Calu3 (cell line): ENCODE data around the gene RRP12. TPM values are rescaled to one million over a fixed set of nuclear protein-coding genes. Genes with fewer than 3 reads are reported as not detected.

Source experiments
- BruUV-seq: library from RNA; stranded (reverse); fragments of 400-500 nt; replicated peaks from 2 replicates; lab custom pipeline; 2021; lab: Mats Ljungman, UMichigan
- CTCF ChIA-PET: fragments of 300-600 bp; sonication (Branson Sonifier 250); formaldehyde crosslinking; loops from one replicate; lab custom pipeline; 2022; ENCODE audit warnings: antibody characterized with exemption; lab: Charles Lee
- DNase-seq: peaks from one replicate; pipeline ENCODE4 v3.0.0; 2022
- H3K27ac Mint-ChIP-seq: one replicate; pipeline ENCODE4 v1.8.0; 2022; ENCODE audit warnings: mixed read lengths; ENCODE audit not compliant: unreplicated experiment
- H3K27me3 Mint-ChIP-seq: one replicate; pipeline ENCODE4 v1.8.0; 2022; ENCODE audit warnings: mixed read lengths; ENCODE audit not compliant: unreplicated experiment
- H3K36me3 Mint-ChIP-seq: one replicate; pipeline ENCODE4 v1.8.0; 2022; ENCODE audit warnings: mild to moderate bottlenecking, moderate library complexity, mixed read lengths; ENCODE audit not compliant: insufficient read depth, unreplicated experiment
- H3K4me1 Mint-ChIP-seq: one replicate; pipeline ENCODE4 v1.8.0; 2022; ENCODE audit warnings: mild to moderate bottlenecking, low read depth, mixed read lengths; ENCODE audit not compliant: unreplicated experiment
- H3K4me3 Mint-ChIP-seq: one replicate; pipeline ENCODE4 v1.8.0; 2022; ENCODE audit warnings: mild to moderate bottlenecking, low read depth, moderate library complexity, mixed read lengths; ENCODE audit not compliant: unreplicated experiment
- H3K9me3 Mint-ChIP-seq: one replicate; pipeline ENCODE4 v1.8.0; 2022; ENCODE audit warnings: low read depth, mixed read lengths; ENCODE audit not compliant: unreplicated experiment
- intact Hi-C: fragments of 100-400 bp; cut with micrococcal nuclease; formaldehyde crosslinking; loops from one replicate; pipeline ENCODE4 v1.10.0; 2022; ENCODE audit not compliant: unreplicated experiment
- total RNA-seq: library from RNA; stranded (reverse); gene quantifications from 2 replicates; pipeline ENCODE4 v1.2.3, GENCODE V29; 2022
- TF ChIP-seq, protein P1 (sequence below): fragments of 200-600 bp; IDR thresholded peaks from one replicate; pipeline ENCODE4 v1.8.0; 2022; ENCODE audit warnings: antibody characterized with exemption; ENCODE audit not compliant: unreplicated experiment

Gene RRP12
- total RNA-seq, 1 experiment from 2014 or later = 52.6 TPM

DNA sequence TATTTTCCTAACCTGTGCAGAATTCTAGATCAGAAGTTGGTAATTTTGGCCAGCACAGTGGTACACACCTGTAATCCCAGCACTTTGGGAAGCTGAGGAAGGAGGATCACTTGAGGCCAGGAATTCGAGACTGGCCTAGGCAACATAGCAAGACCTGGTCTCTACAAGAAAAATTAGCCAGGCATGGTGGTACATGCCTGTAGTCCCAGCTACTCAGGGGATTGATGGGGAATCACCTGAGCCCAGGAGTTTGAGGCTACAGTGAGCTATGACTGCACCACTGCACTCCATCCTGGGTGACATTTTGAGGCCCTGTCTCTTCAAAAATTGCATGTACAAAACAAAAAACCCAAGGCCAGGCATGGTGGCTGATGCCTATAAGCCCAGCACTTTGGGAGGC lies 33.4 kb upstream of the RRP12 start:
- CTCF ChIA-PET = no interaction called here
- no peaks in the 10 kb centered on the region for H3K4me1 Mint-ChIP-seq
- no peaks in the 10 kb centered on the region for H3K27me3 Mint-ChIP-seq
- no peak for DNase-seq
- BruUV-seq = no TSS peak
- no peak overlapping the region for H3K27ac Mint-ChIP-seq
- intact Hi-C loops = no loop called here
- no peak overlapping the region for H3K4me3 Mint-ChIP-seq
- no peaks in the 10 kb centered on the region for H3K9me3 Mint-ChIP-seq
- TF ChIP-seq, protein P1, sequence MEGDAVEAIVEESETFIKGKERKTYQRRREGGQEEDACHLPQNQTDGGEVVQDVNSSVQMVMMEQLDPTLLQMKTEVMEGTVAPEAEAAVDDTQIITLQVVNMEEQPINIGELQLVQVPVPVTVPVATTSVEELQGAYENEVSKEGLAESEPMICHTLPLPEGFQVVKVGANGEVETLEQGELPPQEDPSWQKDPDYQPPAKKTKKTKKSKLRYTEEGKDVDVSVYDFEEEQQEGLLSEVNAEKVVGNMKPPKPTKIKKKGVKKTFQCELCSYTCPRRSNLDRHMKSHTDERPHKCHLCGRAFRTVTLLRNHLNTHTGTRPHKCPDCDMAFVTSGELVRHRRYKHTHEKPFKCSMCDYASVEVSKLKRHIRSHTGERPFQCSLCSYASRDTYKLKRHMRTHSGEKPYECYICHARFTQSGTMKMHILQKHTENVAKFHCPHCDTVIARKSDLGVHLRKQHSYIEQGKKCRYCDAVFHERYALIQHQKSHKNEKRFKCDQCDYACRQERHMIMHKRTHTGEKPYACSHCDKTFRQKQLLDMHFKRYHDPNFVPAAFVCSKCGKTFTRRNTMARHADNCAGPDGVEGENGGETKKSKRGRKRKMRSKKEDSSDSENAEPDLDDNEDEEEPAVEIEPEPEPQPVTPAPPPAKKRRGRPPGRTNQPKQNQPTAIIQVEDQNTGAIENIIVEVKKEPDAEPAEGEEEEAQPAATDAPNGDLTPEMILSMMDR = no peak
- peaks cover 31% of the 10 kb centered on the region for H3K36me3 Mint-ChIP-seq

DNA sequence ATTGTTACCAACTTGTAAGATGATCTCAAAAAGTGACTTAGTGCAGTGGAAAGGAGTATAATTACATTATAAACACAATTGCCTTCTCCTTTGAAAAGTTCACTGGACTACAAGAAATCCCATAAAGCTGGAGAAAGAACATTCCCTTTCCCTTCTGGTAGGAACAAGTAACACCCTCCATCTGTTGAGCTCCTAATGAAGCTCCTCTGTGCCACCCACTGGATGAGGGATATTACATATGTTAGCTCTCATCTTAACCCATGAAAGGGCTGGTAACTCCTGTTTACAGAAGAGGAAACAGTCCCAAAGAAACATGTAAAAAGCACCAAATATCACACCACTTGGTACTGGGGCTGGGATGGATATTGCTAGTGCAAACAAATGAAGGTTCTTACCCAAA lies 32.9 kb upstream of the RRP12 start:
- intact Hi-C loops = no loop called here
- CTCF ChIA-PET = no interaction called here
- Mint-ChIP-seq H3K27me3 (no peaks in the 10 kb centered on the region), H3K36me3 (peaks cover 34% of the 10 kb centered on the region), H3K9me3 (no peaks in the 10 kb centered on the region), H3K27ac (no peak overlapping the region), H3K4me1 (no peaks in the 10 kb centered on the region), H3K4me3 (no peak overlapping the region)
- no peak for DNase-seq
- TF ChIP-seq, protein P1 = no peak
- no TSS peak for BruUV-seq

DNA sequence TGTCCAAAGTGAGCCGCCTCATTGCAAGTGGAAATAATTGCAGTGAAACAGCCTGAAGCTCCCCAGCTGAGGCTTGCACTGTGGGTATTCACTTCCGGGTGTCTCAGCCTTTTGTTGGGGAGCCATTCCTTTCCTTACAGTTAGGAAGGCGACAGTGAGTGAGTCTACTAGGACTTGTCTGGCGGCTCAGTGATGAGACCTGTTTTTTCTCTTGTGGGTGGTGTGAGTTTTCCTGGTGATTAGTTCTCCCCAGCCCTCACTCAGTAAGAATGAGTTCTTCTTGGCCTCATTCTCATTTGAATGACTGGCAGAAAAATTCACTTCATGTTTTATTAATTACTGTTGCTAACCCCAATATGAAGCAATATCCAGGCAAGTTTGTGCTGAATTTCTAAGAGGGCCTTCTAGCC lies 27.4 kb upstream of the RRP12 start:
- no peaks in the 10 kb centered on the region for H3K4me1 Mint-ChIP-seq
- peaks cover 48% of the 10 kb centered on the region for H3K36me3 Mint-ChIP-seq
- H3K4me3 Mint-ChIP-seq = peak overlapping the region; percentile 86
- CTCF ChIA-PET = no interaction called here
- H3K27ac Mint-ChIP-seq = no peak overlapping the region
- BruUV-seq = no TSS peak
- H3K27me3 Mint-ChIP-seq = no peaks in the 10 kb centered on the region
- DNase-seq = no peak
- intact Hi-C loops = no loop called here
- TF ChIP-seq, protein P1 = no peak
- no peaks in the 10 kb centered on the region for H3K9me3 Mint-ChIP-seq

DNA sequence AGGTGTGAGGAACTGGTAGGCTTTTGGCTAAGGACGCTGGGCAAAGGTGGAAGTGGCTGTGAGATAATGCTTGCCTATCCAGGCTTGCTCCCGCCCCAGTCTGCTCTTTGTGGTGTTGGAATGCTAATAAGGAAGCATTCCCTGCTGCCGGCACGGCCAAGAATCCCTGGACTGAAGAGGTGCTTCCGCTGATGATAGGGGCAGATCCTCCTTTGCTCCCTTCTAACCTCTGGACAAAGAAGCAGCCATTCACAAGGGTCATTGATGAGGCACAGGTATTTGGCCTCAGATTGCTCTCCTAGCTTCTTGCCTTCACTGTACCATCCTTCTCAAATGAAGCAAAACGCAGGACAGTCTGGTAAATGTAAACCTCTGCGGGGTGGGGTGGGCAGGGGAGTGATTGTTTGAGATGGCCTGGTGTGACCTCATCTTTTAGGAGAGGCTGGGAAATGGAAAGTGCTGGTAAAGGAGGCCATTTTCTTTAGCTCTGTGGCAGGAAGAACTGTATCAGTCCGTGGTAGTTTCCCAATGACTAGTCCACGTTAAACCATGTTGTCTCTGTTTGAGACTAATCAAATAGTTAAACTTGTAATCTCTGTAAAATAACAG lies 26.5 kb upstream of the RRP12 start:
- DNase-seq = peak; percentile 19
- no peaks in the 10 kb centered on the region for H3K4me1 Mint-ChIP-seq
- H3K4me3 Mint-ChIP-seq = peak overlapping the region; percentile 86
- TF ChIP-seq, protein P1 = no peak
- CTCF ChIA-PET = interaction anchor here (0.6 to 1.8 kb wide), 2 partner anchors 26 to 64 kb away, joined by 3 to 6 read pairs; partner anchors contain the start of gene RRP12
- peaks cover 45% of the 10 kb centered on the region for H3K36me3 Mint-ChIP-seq
- no peaks in the 10 kb centered on the region for H3K27me3 Mint-ChIP-seq
- TSS peak; percentile 51 for BruUV-seq
- no peaks in the 10 kb centered on the region for H3K9me3 Mint-ChIP-seq
- intact Hi-C loops = loop anchor here (2.0 kb wide), 1 partner anchor 21 kb away; no protein-coding TSS in a partner anchor
- H3K27ac Mint-ChIP-seq = no peak overlapping the region
